NCI-H510A treated with DMSO at 0.1 percent for 48 hours (cell line): ENCODE data around the gene VWA5B1.
A peak's percentile ranks its signal among the peaks of the same experiment; 100 is the strongest.

ENCODE experiments used
- DNase-seq: peaks from one replicate; lab custom pipeline; 2025; lab: John Stamatoyannopoulos, UW

The VWA5B1 gene

GRCh38 chr1:20322825-20323612 is 32.3 kb downstream of the VWA5B1 start:
- no peak for DNase-seq

GRCh38 chr1:20323613-20323920 is 32.9 kb downstream of the VWA5B1 start:
- no peak for DNase-seq

- peak; percentile 12 for DNase-seq
These were observed 34.2 kb downstream of the VWA5B1 start for GRCh38 chr1:20324704-20325406.

DNA sequence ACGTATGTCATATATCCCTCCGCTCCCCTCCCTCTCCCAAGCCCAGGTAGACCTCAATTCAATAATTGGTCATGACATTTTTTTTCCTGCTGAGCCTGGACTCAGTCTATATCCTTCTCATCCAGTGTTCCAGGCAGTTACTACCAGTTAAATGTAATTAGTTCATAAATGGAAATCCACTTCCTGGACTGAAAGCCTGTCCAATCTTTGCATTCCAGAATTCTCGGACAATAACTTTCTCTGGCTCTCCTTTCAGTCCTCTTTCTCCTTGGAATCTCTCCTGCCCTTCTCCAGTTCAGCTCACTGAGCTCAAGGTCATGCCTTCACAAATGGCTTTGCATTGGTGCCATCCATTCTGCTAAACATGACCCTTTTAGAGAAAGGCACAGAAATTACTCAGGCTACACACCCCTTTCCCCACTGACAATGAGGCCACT is 34.8 kb downstream of the VWA5B1 start:
- DNase-seq = no peak

DNA sequence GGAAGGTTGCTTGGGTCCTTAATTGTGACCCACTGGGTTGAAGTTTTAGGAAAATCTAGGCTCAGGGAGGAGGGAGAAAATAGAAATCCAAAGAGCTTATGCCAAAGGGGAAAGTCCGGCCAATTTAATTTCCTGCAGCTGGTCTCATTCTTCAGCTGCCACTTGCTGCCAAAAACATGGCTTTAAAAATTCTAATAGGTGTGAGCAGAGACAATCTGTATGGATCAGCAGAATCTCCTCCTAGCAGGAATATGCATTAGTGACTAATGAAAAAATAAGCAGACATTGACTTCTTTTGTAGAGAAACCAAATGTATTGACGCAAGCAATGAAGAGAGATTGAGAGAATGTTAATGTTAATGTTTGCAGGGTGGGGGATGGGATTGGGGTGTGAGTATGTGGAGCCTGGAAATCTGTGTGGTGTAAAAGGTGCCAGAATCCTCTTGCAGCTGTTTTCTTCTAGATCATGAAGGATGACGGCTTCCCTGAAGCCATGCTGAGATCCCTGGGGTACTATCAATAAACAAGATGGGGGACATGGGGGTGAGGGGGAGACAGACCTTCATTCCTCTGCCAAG is 35.3 kb downstream of the VWA5B1 start:
- DNase-seq = no peak

DNA sequence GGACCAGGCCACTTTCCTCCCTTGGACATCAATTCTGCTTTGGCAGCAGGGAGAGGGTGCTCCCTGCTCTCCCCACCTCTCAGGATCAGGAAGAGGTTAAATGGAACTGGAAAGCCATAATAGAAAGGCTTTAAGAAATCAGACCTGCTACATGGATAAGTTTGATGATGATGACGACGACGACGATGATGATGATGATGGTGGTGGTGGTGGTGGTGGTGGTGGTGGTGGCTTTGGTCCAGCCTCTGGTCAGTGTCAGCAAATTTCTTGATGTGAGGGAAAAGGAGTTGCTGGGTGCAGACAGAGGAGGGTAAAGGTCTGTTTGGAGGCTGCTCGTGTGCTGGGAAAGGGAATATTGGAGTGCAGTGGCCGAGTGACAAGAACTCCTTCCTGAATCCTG is 36.8 kb downstream of the VWA5B1 start:
- no peak for DNase-seq

DNA sequence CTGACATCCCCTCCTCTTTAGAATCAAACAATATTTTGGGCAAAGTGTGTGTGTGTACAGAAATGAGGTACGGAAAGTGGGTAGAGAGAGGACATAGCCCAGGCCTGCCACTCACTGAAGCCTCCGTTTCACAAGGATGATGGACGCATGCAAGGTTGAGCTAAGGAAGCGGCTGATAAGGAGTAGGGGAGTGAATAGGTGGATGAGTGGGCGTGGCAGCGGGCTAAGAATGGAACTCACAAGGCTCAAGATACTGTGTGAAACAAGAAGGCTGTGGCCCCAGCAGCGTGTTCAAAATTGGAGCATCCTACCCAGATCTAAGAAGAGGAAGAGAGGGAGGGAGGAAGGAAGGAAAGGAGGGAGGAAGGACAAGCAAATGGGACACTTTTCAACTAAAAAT is 37.5 kb downstream of the VWA5B1 start:
- no peak for DNase-seq

DNA sequence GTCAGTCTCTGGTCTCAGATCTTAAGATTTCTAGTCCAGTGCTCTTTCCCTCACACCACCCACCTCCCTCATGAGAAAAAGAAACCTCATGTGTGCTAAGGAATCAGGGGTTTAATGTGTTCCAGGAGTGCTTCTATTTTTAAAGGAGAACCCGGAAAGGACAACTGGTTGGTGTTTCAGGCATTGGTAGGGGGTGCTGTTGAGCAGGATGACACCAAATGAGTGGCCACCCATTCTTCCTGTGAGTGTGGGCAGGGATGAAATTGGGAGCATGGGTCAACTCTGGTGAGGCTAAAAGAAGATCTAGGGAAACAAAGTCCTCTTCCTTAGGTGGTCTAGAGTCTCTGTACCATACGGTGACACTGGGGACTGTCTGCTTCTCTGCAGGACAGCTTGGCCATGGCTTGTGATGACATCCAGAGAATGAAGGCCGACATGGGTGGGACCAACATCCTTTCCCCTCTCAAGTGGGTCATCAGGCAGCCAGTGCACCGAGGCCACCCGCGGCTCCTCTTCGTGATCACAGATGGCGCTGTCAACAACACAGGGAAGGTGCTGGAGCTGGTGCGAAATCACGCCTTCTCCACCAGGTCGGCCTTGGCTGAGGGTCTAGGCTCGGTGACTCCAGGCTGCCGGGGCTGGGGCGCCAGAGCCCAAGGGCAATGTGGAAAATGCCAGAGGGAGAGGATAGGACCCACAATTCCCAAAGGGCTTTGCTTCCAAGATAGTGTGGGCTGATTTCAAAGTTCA is 39.3 kb downstream of the VWA5B1 start:
- no peak for DNase-seq

DNA sequence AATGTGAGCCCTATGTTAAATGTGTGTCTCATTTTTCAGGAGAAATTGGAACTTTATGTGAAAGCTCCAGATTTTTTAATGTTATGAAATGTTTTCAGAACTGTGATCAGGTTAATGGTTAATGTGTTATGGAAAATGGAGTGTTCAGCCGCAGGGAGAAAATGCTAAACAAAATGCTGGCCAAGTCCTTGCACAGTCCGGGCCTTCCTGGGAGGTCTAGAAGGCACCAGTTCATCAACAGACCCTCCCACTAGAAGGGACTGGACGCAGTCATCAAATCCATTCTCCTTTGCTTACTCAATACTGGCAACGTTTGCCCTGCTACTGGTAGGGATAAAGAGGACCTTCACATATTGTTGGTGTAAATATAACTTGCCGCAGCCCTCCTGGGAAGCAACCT is 43.4 kb downstream of the VWA5B1 start:
- no peak for DNase-seq

DNA sequence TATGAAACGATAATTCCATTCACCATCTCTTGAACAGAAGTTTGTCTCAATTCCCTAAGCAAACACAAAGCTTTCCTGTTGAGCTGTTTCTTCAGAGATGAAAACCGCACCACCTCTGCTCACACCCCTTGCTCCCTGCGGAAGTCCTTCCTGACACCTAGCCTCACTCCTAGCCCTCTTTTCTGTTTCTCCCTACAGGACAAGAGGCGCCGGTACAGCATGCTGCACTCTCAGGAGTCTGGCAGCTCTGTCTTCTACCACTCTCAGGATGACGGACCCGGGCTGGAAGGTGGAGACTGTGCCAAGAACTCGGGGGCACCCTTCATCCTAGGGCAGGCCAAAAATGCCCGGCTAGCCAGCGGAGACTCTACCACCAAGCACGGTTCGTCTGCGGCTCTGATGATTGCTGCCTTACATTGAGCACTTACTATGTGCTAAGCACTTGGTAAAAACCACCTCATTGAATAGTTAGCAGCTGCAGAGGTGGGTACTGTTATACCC is 45.5 kb downstream of the VWA5B1 start:
- no peak for DNase-seq

GRCh38 chr1:20337581-20337980 is 46.9 kb downstream of the VWA5B1 start:
- no peak for DNase-seq

GRCh38 chr1:20339811-20340457 is 49.3 kb downstream of the VWA5B1 start:
- DNase-seq = no peak

- no peak for DNase-seq
These were observed 51.8 kb downstream of the VWA5B1 start for GRCh38 chr1:20342294-20343148.

DNA sequence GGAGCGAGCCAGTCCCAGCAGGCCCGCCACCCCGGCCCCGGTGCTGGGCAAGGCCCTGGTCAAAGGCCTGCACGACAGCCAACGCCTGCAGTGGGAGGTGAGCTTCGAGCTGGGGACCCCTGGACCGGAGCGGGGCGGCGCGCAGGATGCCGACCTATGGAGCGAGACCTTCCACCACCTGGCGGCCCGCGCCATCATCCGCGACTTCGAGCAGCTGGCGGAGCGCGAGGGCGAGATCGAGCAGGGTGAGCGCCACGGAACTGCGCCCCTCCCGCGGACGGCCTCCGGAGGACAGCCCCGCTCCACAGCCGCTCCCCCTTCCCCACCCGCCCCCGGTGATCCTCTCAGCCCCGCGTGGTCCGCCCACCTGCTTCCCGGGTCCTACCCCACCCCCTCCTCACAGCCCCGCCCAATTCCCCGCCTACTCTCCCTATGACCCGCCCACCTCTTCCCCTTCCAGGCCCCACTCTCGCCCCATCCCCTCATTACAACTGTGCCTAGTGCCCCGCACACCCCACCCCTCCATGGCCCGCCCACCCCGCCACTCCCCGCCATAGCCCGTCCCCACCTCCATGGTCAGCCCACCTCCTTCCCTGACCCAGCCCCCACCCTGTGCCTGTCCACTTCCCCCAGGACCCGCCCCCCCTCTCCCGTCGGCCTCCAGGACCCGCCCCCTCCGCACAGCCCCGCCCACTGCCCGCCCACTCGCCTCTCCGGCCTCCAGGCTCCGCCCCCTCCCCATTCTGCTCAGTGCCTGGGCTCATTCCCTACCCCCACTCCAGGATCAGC is 52.7 kb downstream of the VWA5B1 start:
- DNase-seq = no peak

DNA sequence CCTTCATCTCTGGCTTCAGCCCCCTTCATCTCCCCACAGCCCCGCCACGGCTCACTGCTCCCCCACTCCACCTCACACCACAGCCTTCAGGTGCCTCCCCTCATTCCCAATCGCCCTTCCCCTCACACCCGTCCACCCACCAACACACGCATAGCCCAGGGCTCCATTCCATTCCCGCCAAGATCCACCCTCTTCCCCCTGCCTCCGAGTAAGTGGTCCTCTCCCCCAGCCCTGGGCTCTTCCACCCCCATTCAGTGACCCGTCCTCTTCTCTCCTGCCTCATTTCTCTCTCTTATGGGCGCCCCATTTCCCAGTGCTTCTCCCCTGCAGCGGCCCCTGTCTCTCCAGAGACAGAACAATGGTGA is 53.2 kb downstream of the VWA5B1 start:
- DNase-seq = no peak

DNA sequence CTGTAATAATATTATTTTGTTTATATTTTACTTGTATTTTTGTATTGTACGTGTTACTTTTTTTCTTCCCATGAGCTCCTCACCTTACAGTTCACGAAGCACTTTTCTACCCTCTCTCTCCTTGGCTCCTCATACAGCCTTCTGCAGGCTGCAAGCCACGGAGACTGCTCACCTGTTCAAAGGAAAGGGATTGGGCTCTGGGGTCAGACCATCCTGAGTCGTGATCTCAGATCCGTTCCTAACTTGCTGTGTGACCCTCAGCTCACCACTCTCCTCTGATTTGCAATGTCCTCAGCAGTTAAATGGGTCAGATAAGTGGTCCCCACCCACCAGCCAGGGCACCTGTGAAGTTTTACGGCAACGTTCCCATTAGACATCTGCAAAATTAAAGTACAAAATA is 54.1 kb downstream of the VWA5B1 start:
- DNase-seq = no peak

GRCh38 chr1:20345419-20345818 is 54.7 kb downstream of the VWA5B1 start:
- DNase-seq = no peak

DNA sequence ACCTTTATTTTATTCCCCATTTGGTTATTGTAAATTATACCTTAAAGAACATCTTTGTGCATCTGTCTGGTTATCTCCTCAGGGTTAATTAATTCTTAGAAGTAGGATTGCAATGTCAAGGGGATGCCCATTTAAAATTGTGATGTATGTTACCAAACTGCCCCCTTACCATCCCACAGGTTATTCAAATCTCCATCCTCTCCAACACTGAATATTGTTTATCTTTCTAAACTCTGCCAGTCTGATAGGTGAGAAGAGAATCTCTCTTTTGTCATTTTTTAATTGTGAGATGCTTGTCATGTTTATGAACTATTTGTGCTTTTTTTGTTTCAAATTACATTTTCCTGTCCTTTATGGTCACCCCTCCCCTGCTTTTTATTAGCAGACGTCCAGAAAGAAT is 55.8 kb downstream of the VWA5B1 start:
- DNase-seq = no peak

DNA sequence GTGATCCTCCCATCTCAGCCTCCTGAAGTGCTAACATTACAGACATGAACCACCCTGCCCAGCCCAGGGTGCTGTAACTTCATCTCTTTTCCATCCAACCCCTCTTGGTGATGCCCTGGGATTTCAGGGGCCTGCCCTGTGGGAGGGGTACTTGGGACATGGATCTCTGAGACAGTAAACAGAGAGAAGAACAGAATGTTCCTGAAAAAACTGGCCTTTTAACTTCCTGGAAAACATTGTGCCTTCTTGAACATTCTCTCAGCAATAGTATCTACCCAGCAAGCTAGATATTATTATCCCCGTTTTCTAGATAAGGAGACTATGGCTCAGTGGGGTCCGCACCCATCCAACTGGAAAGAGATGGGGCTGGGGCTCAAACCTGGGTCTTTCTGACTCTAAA is 57.0 kb downstream of the VWA5B1 start:
- DNase-seq = no peak

GRCh38 chr1:20348326-20348915 is 57.7 kb downstream of the VWA5B1 start:
- no peak for DNase-seq
